Adrenal gland (tissue), 12 donors: Measurements from ENCODE around the gene VAMP1. TPM values are rescaled to one million over a fixed set of nuclear protein-coding genes. Genes with fewer than 3 reads are reported as not detected.

ENCODE experiments used
- DNase-seq, 7 donors: peaks; one replicate each; pipeline ENCODE4 v3.0.0-alpha.2; 2019 to 2020
- H3K27ac ChIP-seq, 5 donors: fragments of 200-600 bp; sonication (generic) in 4 of 5; 1 replicate in 3 of 5; 2 replicates in 2 of 5; pipeline versions ENCODE4 v1.5.1 to v1.8.0; 2016 to 2020; ENCODE audit warnings: mild to moderate bottlenecking in 1 of 5
- H3K27me3 ChIP-seq: fragments of 200-600 bp; 2 replicates; pipeline ENCODE4 v1.8.0; 2021
- H3K36me3 ChIP-seq, 2 donors: fragments of 200-600 bp; replicated peaks in 1 of 2; 1 replicate in 1 of 2; 2 replicates in 1 of 2; pipeline versions ENCODE4 v1.5.1 to v1.8.0; 2018 to 2022
- H3K4me1 ChIP-seq, 2 donors: fragments of 200-600 bp; replicated peaks in 1 of 2; 1 replicate in 1 of 2; 2 replicates in 1 of 2; pipeline versions ENCODE4 v1.5.1 to v1.8.0; 2018 to 2021
- H3K4me3 ChIP-seq, 4 donors: fragments of 200-600 bp; sonication (generic) in 3 of 4; one replicate each; pipeline ENCODE4 v1.5.1; 2016 to 2018
- H3K9me3 ChIP-seq, 3 donors: fragments of 200-600 bp; sonication (generic) in 1 of 3; replicated peaks in 1 of 3; 1 replicate in 2 of 3; 2 replicates in 1 of 3; pipeline versions ENCODE4 v1.5.1 to v1.8.0; 2016 to 2021
- CTCF ChIP-seq, 6 experiments: fragments of 450-650 bp in 4 of 6; fragments of 200-600 bp in 2 of 6; sonication (generic) in 1 of 6; IDR thresholded peaks; 1 replicate in 5 of 6; 2 replicates in 1 of 6; pipeline versions ENCODE4 v1.5.1 to v1.8.0; 2016 to 2021; ENCODE audit warnings: antibody characterized with exemption in 6 of 6, mild to moderate bottlenecking in 2 of 6, moderate library complexity in 1 of 6
- POLR2A ChIP-seq, 2 donors: fragments of 450-650 bp; IDR thresholded peaks; one replicate each; pipeline ENCODE4 v1.6.1; 2017; ENCODE audit warnings: antibody characterized with exemption in 2 of 2, mild to moderate bottlenecking in 2 of 2, moderate library complexity in 1 of 2
- WGBS, 4 donors: extraction: QIAGEN DNeasy Blood & Tissue Kit in 2 of 4; methylation state at CpG; one replicate each; pipeline versions ENCODE4 v1.1.5 to v1.1.7; 2013 to 2017; 5-methylcytosine and 5-hydroxymethylcytosine counted together
- intact Hi-C, 2 donors: fragments of 100-400 bp; cut with DNase I; formaldehyde crosslinking; loops; one replicate each; pipeline versions ENCODE4 v1.14.1 to v1.15.0; 2022 to 2023
- polyA plus RNA-seq, 3 donors: library from polyadenylated mRNA; stranded (reverse); fragments of 200-250 nt in 2 of 3; fragments of 350-450 nt in 1 of 3; fragmentation: Illumina TruSeq in 1 of 3; extraction: RNeasy Lipid Tissue Mini Kit (QIAGEN cat#74804) in 1 of 3; gene quantifications; one replicate each; pipeline ENCODE4 v1.2.3, GENCODE V29; 2013 to 2014
- total RNA-seq, 9 donors: library from RNA; depleted of rRNA in 4 of 9; stranded (reverse); fragments of >200 nt in 4 of 9; fragments of 120-200 nt in 1 of 9; fragmentation: NEBNext Ultra II Directional in 1 of 9; extraction: Animal tissue kit (Norgen Biotek cat#: 25700) in 1 of 9; gene quantifications; one replicate each; pipeline versions ENCODE4 v1.1.0 to v1.2.4, GENCODE V29; 2013 to 2023
- donor health status: healthy with polysubstance abuse.
- donor health status: Bipolar disorder and iron deficiency.
- donor health status: DM: yes; HTN: yes; CAD: no.
- donor health status: DM: no; HTN: no; CAD: no.
- donor health status: DM: no; HTN: no; CAD: no.
- donor health status: DM: yes; HTN: yes; CAD: no.

The VAMP1 gene
- total and polyA plus RNA-seq, 12 donors: 2.8 to 26.7 (median 9.1) TPM

GRCh38 chr12:6423267-6424007, 47.0 kb downstream of the VAMP1 start:
- peak; percentile 86 to 96 (median 93) for DNase-seq
- 0 to 3% (median 2%) methylated on average over 7 to 9 of the region's 9 CpGs for WGBS, 4 donors

GRCh38 chr12:6420364-6420763, 50.1 kb downstream of the VAMP1 start:
- peaks cover 10 to 11% of the 10 kb centered on the region in 2 donors for H3K4me1 ChIP-seq
- 68 to 80% (median 72%) methylated on average over 4 of the region's 4 CpGs for WGBS, 4 donors
- no peaks in the 10 kb centered on the region for H3K27me3 ChIP-seq
- H3K27ac ChIP-seq: peak overlapping the region in 1 of 5 donors; percentile 46
- no peak overlapping the region for H3K4me3 ChIP-seq
- TF ChIP-seq CTCF (IDR thresholded peaks at IDR 0.05) (no peak), POLR2A (IDR thresholded peaks at IDR 0.05) (no peak)
- intact Hi-C loops: loop anchor here (5.0 to 10.0 kb wide), 2 partner anchors 42 to 114 kb away; partner anchors contain the start of gene GAPDH (in 1 of the 2)
- H3K36me3 ChIP-seq: no peaks in the 10 kb centered on the region
- no peak for DNase-seq
- H3K9me3 ChIP-seq: no peaks in the 10 kb centered on the region

More at GRCh38 chr12:6423267-6424007, 47.0 kb downstream of the VAMP1 start:
- Histone ChIP-seq H3K4me1 (peaks cover 10 to 11% of the 10 kb centered on the region in 2 donors), H3K4me3 (no peak overlapping the region), H3K27me3 (no peaks in the 10 kb centered on the region), H3K36me3 (no peaks in the 10 kb centered on the region), H3K27ac (peak overlapping the region in 4 of 5 donors; percentile 35 to 76 (median 68)), H3K9me3 (no peaks in the 10 kb centered on the region)
- intact Hi-C loops: loop anchor here (2.0 to 10.0 kb wide), 3 partner anchors 39 to 113 kb away; partner anchors contain the start of gene GAPDH (in 1 of the 2)
- peak; percentile 76 to 97 (median 94) for TF ChIP-seq CTCF (IDR thresholded peaks at IDR 0.05)
- no peak for TF ChIP-seq POLR2A (IDR thresholded peaks at IDR 0.05)

- Histone ChIP-seq H3K4me1 (peaks cover 6 to 8% of the 10 kb centered on the region in 2 donors), H3K36me3 (no peaks in the 10 kb centered on the region), H3K9me3 (no peaks in the 10 kb centered on the region), H3K4me3 (no peak overlapping the region), H3K27ac (no peak overlapping the region), H3K27me3 (no peaks in the 10 kb centered on the region)
- DNase-seq: no peak
- intact Hi-C loops: no loop called here
- 40 to 62% (median 50%) methylated on average over 6 of the region's 6 CpGs for WGBS, 4 donors
- TF ChIP-seq CTCF (IDR thresholded peaks at IDR 0.05) (no peak), POLR2A (IDR thresholded peaks at IDR 0.05) (no peak)
Measured at GRCh38 chr12:6418796-6419195, 51.7 kb downstream of the VAMP1 start.

- no peaks in the 10 kb centered on the region for H3K4me1 ChIP-seq
Measured at GRCh38 chr12:6416596-6416995, 53.9 kb downstream of the VAMP1 start.

More at GRCh38 chr12:6416596-6416995, 53.9 kb downstream of the VAMP1 start:
- Histone ChIP-seq H3K27ac (peak overlapping the region in 1 of 5 donors; percentile 51), H3K9me3 (no peaks in the 10 kb centered on the region), H3K36me3 (no peaks in the 10 kb centered on the region), H3K4me3 (no peak overlapping the region), H3K27me3 (no peaks in the 10 kb centered on the region)
- no peak for TF ChIP-seq CTCF (IDR thresholded peaks at IDR 0.05)
- TF ChIP-seq POLR2A (IDR thresholded peaks at IDR 0.05): no peak
- peak in 2 of 7 donors; percentile 39 to 47 for DNase-seq
- intact Hi-C loops: no loop called here
- 74 to 90% (median 80%) methylated on average over 3 of the region's 3 CpGs for WGBS, 4 donors

Other genes starting within 250 kb of the VAMP1 start
- 1 to 10 TPM in 2 of 9 donors, under 1 TPM in 6, not detected in 1; 0.06 to 1.9 (median 0.43) TPM for gene PLEKHG6, start 160.0 kb downstream of the VAMP1 start, total RNA-seq
- 1 to 10 TPM in 1 of 3 donors, under 1 TPM in 1, not detected in 1; 0.32 to 5.8 TPM for gene PLEKHG6, start 160.0 kb downstream of the VAMP1 start, polyA plus RNA-seq
- 100 to 1,000 TPM in 8 of 9 donors, 10 to 100 TPM in 1; 46.4 to 386 (median 261) TPM for gene TNFRSF1A, start 128.6 kb downstream of the VAMP1 start, total RNA-seq
- gene TNFRSF1A, start 128.6 kb downstream of the VAMP1 start, polyA plus RNA-seq: 100 to 1,000 TPM in 2 of 3 donors, 10 to 100 TPM in 1; 91.8 to 167 (median 160) TPM
- gene SCNN1A, start 95.1 kb downstream of the VAMP1 start, total RNA-seq: 10 to 100 TPM in 7 of 9 donors, 1 to 10 TPM in 1, under 1 TPM in 1; 0.11 to 38.0 (median 13.7) TPM
- gene SCNN1A, start 95.1 kb downstream of the VAMP1 start, polyA plus RNA-seq: 1 to 10 TPM; 4.3 to 5.3 (median 5.1) TPM
- gene LTBR, start 86.5 kb downstream of the VAMP1 start, total RNA-seq: 100 to 1,000 TPM in 8 of 9 donors, 10 to 100 TPM in 1; 34.6 to 295 (median 158) TPM
- 100 to 1,000 TPM in 2 of 3 donors, 10 to 100 TPM in 1; 71.0 to 165 (median 119) TPM for gene LTBR, start 86.5 kb downstream of the VAMP1 start, polyA plus RNA-seq
- gene CD27, start 25.7 kb downstream of the VAMP1 start, total RNA-seq: 1 to 10 TPM in 2 of 9 donors, under 1 TPM in 6, not detected in 1; 0.11 to 8.9 (median 0.54) TPM
- gene CD27, start 25.7 kb downstream of the VAMP1 start, polyA plus RNA-seq: 1 to 10 TPM in 2 of 3 donors, under 1 TPM in 1; 0.77 to 2.1 (median 1.1) TPM
- gene TAPBPL, start 18.6 kb downstream of the VAMP1 start, total RNA-seq: 10 to 100 TPM; 17.0 to 42.4 (median 33.8) TPM
- 10 to 100 TPM; 13.8 to 41.6 (median 26.5) TPM for gene TAPBPL, start 18.6 kb downstream of the VAMP1 start, polyA plus RNA-seq
- gene MRPL51, start 22.6 kb upstream of the VAMP1 start, total RNA-seq: 100 to 1,000 TPM in 6 of 9 donors, 10 to 100 TPM in 3; 64.7 to 280 (median 164) TPM
- gene MRPL51, start 22.6 kb upstream of the VAMP1 start, polyA plus RNA-seq: 100 to 1,000 TPM in 1 of 3 donors, 10 to 100 TPM in 2; 67.2 to 161 (median 83.3) TPM
- 10 to 100 TPM; 11.5 to 33.9 (median 24.5) TPM for gene NCAPD2, start 23.4 kb upstream of the VAMP1 start, total RNA-seq
- gene NCAPD2, start 23.4 kb upstream of the VAMP1 start, polyA plus RNA-seq: 10 to 100 TPM in 1 of 3 donors, 1 to 10 TPM in 2; 6.6 to 10.1 (median 10.0) TPM
- gene GAPDH, start 63.8 kb upstream of the VAMP1 start, total RNA-seq: 1,000 to 10,000 TPM; 1,734 to 3,241 (median 2,275) TPM
- gene GAPDH, start 63.8 kb upstream of the VAMP1 start, polyA plus RNA-seq: 1,000 to 10,000 TPM; 1,816 to 4,338 (median 3,953) TPM
- 10 to 100 TPM in 8 of 9 donors, 1 to 10 TPM in 1; 8.3 to 36.3 (median 27.5) TPM for gene IFFO1, start 85.4 kb upstream of the VAMP1 start, total RNA-seq
- 10 to 100 TPM in 2 of 3 donors, 1 to 10 TPM in 1; 8.7 to 91.0 (median 79.2) TPM for gene IFFO1, start 85.4 kb upstream of the VAMP1 start, polyA plus RNA-seq
- gene NOP2, start 97.6 kb upstream of the VAMP1 start, total RNA-seq: 10 to 100 TPM in 8 of 9 donors, 1 to 10 TPM in 1; 7.7 to 34.7 (median 27.0) TPM
- gene NOP2, start 97.6 kb upstream of the VAMP1 start, polyA plus RNA-seq: 10 to 100 TPM; 43.2 to 95.5 (median 63.8) TPM
- gene CHD4, start 136.7 kb upstream of the VAMP1 start, total RNA-seq: 100 to 1,000 TPM; 216 to 307 (median 246) TPM
- gene CHD4, start 136.7 kb upstream of the VAMP1 start, polyA plus RNA-seq: 100 to 1,000 TPM; 152 to 505 (median 284) TPM
- 10 to 100 TPM in 1 of 9 donors, 1 to 10 TPM in 7, under 1 TPM in 1; 0.28 to 11.6 (median 8.1) TPM for gene LPAR5, start 165.3 kb upstream of the VAMP1 start, total RNA-seq
- gene LPAR5, start 165.3 kb upstream of the VAMP1 start, polyA plus RNA-seq: 1 to 10 TPM; 1.3 to 2.2 (median 1.5) TPM
- 1 to 10 TPM in 7 of 9 donors, under 1 TPM in 2; 0.36 to 3.1 (median 1.4) TPM for gene ACRBP, start 176.8 kb upstream of the VAMP1 start, total RNA-seq
- gene ACRBP, start 176.8 kb upstream of the VAMP1 start, polyA plus RNA-seq: 1 to 10 TPM in 1 of 3 donors, under 1 TPM in 2; 0.91 to 2.8 (median 0.99) TPM
- gene ING4, start 192.4 kb upstream of the VAMP1 start, total RNA-seq: 10 to 100 TPM; 22.6 to 87.6 (median 54.1) TPM
- gene ING4, start 192.4 kb upstream of the VAMP1 start, polyA plus RNA-seq: 10 to 100 TPM; 31.6 to 40.1 (median 32.3) TPM
- 10 to 100 TPM; 19.9 to 67.2 (median 41.4) TPM for gene ZNF384, start 218.7 kb upstream of the VAMP1 start, total RNA-seq
- 10 to 100 TPM; 45.5 to 71.2 (median 49.5) TPM for gene ZNF384, start 218.7 kb upstream of the VAMP1 start, polyA plus RNA-seq
- 1 to 10 TPM in 1 of 9 donors, under 1 TPM in 5, not detected in 3; 0.11 to 4.6 (median 0.45) TPM for gene PIANP, start 230.1 kb upstream of the VAMP1 start, total RNA-seq
- gene PIANP, start 230.1 kb upstream of the VAMP1 start, polyA plus RNA-seq: 1 to 10 TPM; 2.4 to 5.2 (median 3.5) TPM